Astrocyte of the spinal cord (primary cell): ENCODE data around the gene YPEL2.
A peak's percentile ranks its signal among the peaks of the same experiment; 100 is the strongest.

Source experiments
- DNase-seq: peaks from one replicate; pipeline ENCODE4 v3.0.0; 2011; ENCODE audit warnings: low read depth, low spot score
- H3K4me3 ChIP-seq: 2 replicates; pipeline ENCODE4 v1.5.1; 2011; ENCODE audit warnings: low read depth, mild to moderate bottlenecking, low read length, moderate library complexity
- in situ Hi-C: cut with HindIII; loops from 2 replicates; pipeline ENCODE4 v1.10.0; 2017; ENCODE audit warnings: low sequenced_read_pairs
- TF ChIP-seq, protein P1 (sequence below): IDR thresholded peaks from 2 replicates; pipeline ENCODE4 v1.5.1; 2012; ENCODE audit warnings: low read depth, mild to moderate bottlenecking, low read length, inconsistent platforms

The YPEL2 gene

DNA sequence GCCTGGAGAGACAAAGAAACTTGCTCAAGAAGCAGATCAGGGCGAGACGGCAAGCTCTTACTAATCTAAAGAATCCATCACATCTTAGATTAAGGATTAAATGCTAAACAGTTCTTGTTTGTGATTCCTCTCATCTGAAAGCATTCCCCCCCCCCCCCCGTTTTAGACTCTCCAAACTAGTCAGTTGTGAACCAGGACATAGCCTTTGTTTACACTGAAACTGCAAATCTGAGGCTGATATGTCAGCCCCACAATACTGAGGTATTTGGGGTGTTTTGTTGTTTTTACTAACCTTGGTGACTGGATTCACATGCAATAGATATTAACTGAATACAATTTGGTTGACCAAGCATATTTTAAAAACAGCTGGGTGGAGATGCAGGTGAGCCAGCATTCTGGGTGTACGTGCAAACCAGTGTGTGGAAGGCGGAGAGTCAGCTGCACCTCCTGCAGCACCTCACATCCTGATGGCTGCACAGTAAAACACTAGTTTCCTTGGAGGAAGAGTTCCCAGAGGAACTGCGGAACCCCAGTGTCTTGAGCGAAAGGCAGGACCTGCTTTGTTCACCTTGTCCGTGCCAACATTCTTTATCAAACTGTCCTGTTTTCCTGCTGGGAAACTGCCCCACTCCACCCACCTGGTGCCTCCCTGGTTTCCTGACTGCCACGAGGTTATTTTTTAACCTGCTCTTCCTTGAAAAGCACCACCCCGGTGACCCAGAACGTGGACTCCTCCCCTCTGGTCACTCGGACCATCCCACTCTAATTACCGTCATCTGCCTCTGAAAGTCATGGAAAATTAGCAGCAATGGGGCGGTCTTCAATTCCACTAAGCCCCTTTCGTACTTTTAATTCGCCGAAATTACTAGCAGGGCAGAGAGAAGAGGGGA, 1.2 kb upstream of the YPEL2 start:
- no peak for DNase-seq
- no peak overlapping the region for H3K4me3 ChIP-seq
- TF ChIP-seq, protein P1, sequence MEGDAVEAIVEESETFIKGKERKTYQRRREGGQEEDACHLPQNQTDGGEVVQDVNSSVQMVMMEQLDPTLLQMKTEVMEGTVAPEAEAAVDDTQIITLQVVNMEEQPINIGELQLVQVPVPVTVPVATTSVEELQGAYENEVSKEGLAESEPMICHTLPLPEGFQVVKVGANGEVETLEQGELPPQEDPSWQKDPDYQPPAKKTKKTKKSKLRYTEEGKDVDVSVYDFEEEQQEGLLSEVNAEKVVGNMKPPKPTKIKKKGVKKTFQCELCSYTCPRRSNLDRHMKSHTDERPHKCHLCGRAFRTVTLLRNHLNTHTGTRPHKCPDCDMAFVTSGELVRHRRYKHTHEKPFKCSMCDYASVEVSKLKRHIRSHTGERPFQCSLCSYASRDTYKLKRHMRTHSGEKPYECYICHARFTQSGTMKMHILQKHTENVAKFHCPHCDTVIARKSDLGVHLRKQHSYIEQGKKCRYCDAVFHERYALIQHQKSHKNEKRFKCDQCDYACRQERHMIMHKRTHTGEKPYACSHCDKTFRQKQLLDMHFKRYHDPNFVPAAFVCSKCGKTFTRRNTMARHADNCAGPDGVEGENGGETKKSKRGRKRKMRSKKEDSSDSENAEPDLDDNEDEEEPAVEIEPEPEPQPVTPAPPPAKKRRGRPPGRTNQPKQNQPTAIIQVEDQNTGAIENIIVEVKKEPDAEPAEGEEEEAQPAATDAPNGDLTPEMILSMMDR, result no peak
- in situ Hi-C loops, result no loop called here

DNA sequence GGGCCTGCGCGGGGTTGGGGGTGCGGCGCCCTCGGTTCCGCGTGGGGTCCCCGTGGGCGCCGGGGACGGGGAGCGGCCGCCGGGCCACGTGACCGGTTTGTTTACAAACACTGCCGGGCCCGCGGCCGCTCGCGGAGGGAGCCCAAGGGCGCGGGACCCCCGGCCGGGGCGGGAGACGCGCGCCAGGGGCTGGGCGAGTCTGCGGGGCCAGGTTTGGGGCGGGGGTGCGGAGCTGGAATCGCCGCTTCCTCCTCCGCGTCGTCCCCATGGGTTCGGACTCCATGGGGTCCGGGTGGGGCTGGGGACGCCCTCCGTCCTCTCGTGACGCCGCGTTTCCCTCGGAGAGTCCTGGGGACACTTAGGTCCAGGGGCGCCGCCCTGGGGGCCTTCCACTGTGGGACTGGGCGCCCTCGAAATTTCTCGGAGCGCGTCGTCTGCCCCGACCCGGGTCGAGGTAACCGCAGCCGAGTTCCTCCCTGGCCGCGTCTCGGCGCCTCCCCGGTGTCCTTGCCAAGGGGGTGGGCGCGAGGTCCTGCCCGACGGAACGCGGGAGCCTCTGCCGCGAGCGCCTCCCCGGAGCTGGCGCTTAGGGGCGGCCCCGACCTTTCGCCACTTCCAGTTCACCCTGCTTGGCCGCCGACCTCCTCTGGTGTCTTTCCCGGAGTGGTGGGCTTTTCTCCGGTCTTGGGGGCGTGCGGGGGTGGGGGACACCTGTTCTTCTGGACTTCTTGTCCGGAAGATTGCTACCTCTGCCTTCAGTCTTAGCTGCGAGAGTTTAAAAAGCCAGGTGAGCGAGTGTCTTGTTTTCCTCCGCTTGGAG, 684 bp downstream of the YPEL2 start:
- peak overlapping the region; percentile 74 for H3K4me3 ChIP-seq
- DNase-seq, result no peak
- in situ Hi-C loops, result no loop called here
- TF ChIP-seq, protein P1, result no peak

DNA sequence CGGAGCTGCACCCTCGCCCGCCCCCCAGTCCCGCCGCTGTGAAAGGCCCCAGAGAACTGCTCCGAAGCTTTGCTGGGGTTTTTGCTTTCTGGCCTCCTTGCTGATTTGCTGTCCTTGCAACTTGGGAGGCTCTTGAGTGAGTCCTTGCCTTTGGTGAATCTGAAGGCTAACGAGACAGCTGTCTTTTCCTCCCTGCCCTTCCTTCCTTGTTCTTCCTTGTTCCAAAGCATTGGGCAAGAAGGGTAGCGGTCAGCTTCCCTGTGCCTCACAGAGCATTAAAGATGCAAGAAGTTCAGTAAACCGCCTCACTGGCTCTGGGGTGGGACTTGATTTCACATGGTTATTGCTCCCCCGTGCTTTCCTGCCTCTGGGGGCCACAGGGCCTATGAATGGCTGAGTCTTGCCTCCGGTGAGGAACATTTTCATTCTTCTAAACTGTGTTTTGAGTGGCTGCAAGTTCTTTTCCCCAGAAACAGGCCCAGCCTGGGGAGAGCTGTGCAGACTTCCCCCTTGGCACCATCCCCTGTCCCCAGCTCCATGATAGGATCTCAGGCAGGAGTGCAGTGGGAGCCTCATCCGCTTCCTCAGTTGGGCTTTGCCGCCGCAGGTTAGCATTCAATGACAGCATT, 1.4 kb downstream of the YPEL2 start:
- TF ChIP-seq, protein P1, result no peak
- no peak for DNase-seq
- peak overlapping the region; percentile 74 for H3K4me3 ChIP-seq
- in situ Hi-C loops, result no loop called here

DNA sequence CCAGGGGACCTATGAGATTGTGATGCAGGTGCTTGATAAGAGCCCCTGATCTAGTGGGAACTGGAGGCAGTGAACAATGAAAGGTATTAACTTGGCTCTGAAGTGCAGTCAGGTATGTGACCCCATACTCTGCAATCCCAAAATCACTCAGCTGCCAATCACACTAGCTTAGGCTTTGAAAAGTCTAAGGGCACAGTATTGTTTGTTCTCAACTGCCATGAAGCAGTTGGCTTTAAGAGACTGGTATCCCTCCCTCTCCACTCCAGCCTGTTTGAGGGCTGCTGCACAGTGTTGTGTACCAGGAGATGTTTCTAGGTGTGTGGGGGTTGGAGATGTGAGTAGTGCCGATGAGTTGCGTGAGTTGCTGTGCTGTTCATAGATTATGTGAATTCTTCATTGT, 2.4 kb downstream of the YPEL2 start:
- in situ Hi-C loops, result no loop called here
- TF ChIP-seq, protein P1, result no peak
- no peak overlapping the region for H3K4me3 ChIP-seq
- no peak for DNase-seq

DNA sequence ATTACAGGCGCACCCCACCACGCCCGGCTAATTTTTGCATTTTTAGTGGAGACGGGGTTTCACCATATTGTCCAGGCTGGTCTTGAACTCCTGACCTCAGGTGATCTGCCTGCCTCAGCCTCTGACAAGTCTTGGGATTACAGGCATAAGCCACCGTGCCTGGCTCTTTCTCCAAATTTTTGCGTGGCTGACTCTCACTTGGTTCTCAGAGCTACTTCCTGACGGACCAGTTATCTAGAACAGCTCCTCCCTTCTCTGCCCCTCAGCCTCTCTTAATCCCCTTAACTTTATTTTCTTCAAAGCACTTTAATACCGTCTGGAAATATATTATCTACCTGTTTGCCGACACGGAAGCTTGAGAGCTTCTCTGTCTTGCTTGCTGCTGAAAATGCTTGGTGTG, 4.2 kb downstream of the YPEL2 start:
- in situ Hi-C loops, result no loop called here
- no peak for DNase-seq
- no peak overlapping the region for H3K4me3 ChIP-seq
- TF ChIP-seq, protein P1, result no peak

DNA sequence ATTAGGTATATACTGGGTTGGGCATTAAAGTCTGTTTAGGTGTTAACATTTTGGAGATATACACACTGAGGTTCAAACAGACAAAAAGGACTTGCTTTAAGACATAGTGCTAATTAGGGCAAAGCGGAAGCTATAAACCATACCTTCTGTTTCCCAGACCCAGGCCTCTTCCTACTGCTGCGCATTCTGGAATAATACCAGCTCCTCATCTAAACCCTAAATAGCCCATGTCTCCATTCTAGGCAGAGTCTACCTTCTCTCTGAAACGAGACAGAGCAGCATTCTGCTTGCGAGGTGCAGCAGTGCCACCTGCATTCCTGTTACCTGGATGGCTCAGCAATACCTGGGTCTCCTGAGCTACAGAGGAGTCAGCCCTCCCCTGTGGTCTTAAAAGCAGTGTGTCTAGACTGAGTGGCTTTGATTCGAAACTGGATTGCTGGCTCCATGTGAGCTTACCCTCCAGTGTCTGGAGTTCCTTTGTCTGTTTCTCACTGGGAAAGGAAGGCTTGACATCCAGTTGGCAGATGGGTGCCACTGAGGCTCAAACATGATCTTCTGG, 6.4 kb downstream of the YPEL2 start:
- TF ChIP-seq, protein P1, result no peak
- no peak for DNase-seq
- in situ Hi-C loops, result no loop called here
- no peak overlapping the region for H3K4me3 ChIP-seq
